Medulla oblongata (tissue), 1 donor: Measurements from ENCODE around the gene ARHGAP11A.
"Not testable (repeated sequence)": the region's sequence is repeated elsewhere in the genome, so short reads cannot be mapped to it uniquely, and the experiment has no call there.

Source experiments
- DNase-seq: peaks from one replicate; pipeline ENCODE4 v3.0.0-alpha.2; 2015; ENCODE audit errors: extremely low spot score

ARHGAP11A gene, protein sequence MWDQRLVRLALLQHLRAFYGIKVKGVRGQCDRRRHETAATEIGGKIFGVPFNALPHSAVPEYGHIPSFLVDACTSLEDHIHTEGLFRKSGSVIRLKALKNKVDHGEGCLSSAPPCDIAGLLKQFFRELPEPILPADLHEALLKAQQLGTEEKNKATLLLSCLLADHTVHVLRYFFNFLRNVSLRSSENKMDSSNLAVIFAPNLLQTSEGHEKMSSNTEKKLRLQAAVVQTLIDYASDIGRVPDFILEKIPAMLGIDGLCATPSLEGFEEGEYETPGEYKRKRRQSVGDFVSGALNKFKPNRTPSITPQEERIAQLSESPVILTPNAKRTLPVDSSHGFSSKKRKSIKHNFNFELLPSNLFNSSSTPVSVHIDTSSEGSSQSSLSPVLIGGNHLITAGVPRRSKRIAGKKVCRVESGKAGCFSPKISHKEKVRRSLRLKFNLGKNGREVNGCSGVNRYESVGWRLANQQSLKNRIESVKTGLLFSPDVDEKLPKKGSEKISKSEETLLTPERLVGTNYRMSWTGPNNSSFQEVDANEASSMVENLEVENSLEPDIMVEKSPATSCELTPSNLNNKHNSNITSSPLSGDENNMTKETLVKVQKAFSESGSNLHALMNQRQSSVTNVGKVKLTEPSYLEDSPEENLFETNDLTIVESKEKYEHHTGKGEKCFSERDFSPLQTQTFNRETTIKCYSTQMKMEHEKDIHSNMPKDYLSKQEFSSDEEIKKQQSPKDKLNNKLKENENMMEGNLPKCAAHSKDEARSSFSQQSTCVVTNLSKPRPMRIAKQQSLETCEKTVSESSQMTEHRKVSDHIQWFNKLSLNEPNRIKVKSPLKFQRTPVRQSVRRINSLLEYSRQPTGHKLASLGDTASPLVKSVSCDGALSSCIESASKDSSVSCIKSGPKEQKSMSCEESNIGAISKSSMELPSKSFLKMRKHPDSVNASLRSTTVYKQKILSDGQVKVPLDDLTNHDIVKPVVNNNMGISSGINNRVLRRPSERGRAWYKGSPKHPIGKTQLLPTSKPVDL

GRCh38 chr15:32615051-32615870 lies at the start of gene ARHGAP11A:
Gene ARHGAP11A, plus strand, starts transcription at chr15:32615504. Its CDS starts 708 bp downstream, at chr15:32616212.
- peak; percentile 96 for DNase-seq

- not testable (repeated sequence) for DNase-seq
Observed at GRCh38 chr15:32568988-32569387, 46.3 kb upstream of the ARHGAP11A start.

GRCh38 chr15:32578482-32578881 lies 36.8 kb upstream of the ARHGAP11A start:
- DNase-seq = not testable (repeated sequence)

DNA sequence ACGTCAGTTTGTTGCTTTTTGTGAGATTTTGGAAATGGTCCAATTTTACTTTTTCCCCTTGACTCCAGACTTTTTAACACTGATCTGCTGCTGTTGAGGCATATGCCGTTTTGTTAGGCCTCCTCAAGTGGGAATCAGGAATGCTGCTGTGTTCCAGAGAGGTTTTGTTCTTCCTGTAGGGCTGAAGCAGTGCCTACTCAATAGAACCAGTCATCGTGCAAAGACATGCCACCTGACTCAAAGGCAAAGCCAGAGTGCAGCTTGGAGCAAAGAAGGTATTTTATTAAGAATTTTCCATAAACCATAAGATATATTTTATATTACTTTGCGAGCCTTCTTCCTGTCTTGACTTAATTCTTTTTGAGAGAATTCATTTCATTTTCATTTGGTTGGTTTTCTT lies 29.5 kb upstream of the ARHGAP11A start:
- peak; percentile 1 for DNase-seq

- DNase-seq = not testable (repeated sequence)
Observed at GRCh38 chr15:32593151-32593550, 22.2 kb upstream of the ARHGAP11A start, which contains the start of gene GOLGA8N. Gene GOLGA8N, plus strand, starts transcription at chr15:32593456.

DNA sequence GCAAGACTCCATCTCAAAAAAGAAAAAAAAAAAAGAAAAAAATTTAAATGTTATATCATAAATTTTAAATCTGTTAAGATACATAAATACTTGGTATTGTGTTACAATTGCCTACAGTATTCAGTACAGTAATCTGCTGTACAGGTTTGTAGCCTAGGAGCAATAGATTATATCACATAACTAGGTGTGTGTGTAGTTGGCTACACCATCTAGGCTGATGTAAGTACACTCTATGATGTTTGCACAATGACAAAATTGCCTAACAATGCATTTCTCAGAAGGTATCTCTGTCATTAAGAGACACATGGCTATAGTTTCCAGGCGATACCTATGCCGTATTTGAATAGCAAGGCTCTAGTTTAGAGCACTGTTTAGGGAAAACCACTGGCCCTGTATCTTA lies 5.8 kb upstream of the ARHGAP11A start:
- not testable (repeated sequence) for DNase-seq

DNA sequence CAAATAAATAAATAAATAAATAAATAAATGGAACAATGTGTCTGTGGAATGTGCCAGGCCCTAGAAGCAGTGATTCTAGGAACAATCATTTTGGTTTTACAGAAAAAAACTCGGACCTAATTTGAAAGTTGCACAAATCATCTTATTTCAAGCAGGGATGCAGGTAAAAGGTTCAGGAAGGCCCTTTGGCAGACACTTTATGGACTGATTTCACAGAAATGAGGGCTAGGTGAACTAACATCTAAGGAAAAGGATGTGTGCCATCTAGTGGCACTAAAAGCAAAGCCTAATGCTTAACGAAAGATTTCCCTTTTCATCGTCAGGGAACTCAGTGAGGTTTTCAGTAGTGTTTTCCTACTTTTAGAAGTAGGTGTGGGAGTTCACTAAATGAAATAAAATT lies 4.6 kb upstream of the ARHGAP11A start:
- peak; percentile 41 for DNase-seq

DNA sequence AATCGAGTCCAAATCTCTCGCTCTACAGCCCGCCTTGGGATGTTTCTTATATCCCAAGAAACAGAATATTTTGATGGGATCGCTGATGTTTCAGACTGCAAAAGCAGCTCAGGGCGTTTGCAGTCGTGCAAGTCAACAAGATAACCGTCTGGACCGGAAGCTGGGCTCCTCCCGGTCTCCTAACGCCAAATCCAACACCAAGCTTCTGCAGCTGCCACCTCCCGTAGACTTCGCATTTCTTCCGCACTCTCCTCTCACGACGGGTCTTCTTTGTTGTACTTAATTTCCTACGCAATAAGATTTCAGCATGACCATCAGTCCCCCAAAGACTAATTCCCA lies 623 bp upstream of the ARHGAP11A start:
- not testable (repeated sequence) for DNase-seq

GRCh38 chr15:32615871-32616426 lies 645 bp downstream of the ARHGAP11A start:
- DNase-seq = not testable (repeated sequence)

- no peak for DNase-seq
Observed at GRCh38 chr15:32636410-32636809, 21.1 kb downstream of the ARHGAP11A start.

DNA sequence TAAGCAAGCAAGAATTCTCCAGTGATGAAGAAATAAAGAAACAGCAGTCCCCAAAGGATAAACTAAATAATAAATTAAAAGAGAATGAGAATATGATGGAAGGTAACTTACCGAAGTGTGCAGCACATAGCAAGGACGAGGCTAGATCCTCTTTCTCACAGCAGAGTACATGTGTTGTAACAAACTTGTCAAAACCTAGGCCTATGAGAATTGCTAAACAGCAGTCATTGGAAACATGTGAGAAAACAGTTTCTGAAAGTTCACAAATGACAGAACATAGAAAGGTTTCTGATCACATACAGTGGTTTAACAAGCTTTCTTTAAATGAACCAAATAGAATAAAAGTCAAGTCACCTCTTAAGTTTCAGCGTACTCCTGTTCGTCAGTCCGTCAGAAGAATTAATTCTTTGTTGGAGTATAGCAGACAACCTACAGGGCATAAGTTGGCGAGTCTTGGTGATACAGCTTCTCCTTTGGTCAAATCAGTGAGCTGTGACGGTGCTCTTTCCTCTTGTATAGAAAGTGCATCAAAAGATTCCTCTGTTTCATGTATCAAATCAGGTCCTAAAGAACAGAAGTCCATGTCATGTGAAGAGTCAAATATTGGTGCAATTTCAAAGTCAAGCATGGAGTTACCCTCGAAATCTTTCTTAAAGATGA lies 21.7 kb downstream of the ARHGAP11A start:
- no peak for DNase-seq

GRCh38 chr15:32637704-32638103 lies 22.4 kb downstream of the ARHGAP11A start:
- no peak for DNase-seq

- peak; percentile 62 for DNase-seq
Observed at GRCh38 chr15:32641517-32642059, 26.3 kb downstream of the ARHGAP11A start, which contains the start of gene SCG5. Gene SCG5, plus strand, starts transcription at chr15:32641710. Its CDS starts 1,883 bp downstream, at chr15:32643593.

- no peak for DNase-seq
Observed at GRCh38 chr15:32642667-32643435, 27.5 kb downstream of the ARHGAP11A start.

GRCh38 chr15:32643907-32644445 lies 28.7 kb downstream of the ARHGAP11A start:
- no peak for DNase-seq

GRCh38 chr15:32646291-32646690 lies 31.0 kb downstream of the ARHGAP11A start:
- no peak for DNase-seq

GRCh38 chr15:32649342-32649741 lies 34.0 kb downstream of the ARHGAP11A start:
- no peak for DNase-seq

DNA sequence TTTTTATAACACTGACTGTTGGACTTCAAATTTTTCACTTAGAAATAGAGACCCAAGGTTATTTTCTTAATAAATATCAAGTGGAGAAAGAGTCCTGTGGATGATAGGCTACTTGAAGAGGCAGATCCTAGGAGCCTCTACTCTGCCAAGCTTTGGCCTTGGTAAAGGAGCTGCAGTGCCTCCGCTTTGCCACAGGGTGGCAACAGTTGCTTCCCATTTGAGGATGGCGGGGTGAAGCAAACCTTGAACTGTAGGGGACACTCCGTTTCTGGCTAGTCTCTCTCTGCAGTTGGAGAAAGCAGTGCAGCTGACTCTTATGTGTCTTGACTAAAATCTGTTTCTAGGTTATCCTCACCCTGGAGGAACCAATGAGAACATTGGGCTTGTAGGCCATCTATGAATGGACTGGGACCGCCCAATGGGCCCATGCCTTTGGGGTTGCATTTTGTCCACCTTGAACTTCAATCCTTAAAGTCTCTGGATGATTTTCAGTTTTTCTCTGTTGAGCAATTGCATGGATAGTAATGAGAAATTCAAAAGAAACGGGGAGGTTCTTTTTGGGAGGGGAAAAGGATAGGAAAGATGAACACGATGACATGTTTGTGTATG lies 36.0 kb downstream of the ARHGAP11A start:
- peak; percentile 66 for DNase-seq

DNA sequence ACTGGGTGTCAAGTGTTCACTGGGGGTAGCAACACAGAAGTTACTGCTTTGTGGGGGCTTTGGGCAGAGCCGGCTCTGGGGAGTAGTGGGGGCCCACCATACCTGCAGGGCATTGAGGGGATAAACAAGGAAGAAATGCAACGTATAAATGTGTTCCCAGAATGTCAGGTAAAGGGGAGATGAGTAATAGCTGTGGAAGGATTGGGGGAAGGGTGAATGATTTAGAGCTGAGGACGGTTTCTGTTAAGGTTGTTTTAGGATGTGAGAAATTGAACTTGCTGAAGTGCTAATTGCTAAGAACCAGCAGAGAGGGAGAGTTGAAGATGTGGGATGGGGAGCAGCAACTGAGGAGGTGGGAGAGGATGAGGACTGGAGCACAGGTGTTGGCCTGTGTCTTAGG lies 36.9 kb downstream of the ARHGAP11A start:
- no peak for DNase-seq
